Head of caudate nucleus (tissue), 42 donors: ENCODE data around the gene LMO2.
"Not testable (repeated sequence)": the region's sequence is repeated elsewhere in the genome, so short reads cannot be mapped to it uniquely, and the experiment has no call there.

Experiments used
- DNase-seq, 42 donors: peaks; one replicate each; pipeline versions ENCODE4 v3.0.0 to v3.0.0-alpha.2; 2020 to 2021; ENCODE audit warnings: mixed read lengths in 7 of 42
- intact Hi-C: fragments of 100-400 bp; cut with DNase I; formaldehyde crosslinking; loops from one replicate; pipeline ENCODE4 v1.15.0; 2022

Gene LMO2

GRCh38 chr11:33837334-33837733, 54.5 kb downstream of the LMO2 start:
- DNase-seq, intact Hi-C loops: not testable (repeated sequence)

DNA sequence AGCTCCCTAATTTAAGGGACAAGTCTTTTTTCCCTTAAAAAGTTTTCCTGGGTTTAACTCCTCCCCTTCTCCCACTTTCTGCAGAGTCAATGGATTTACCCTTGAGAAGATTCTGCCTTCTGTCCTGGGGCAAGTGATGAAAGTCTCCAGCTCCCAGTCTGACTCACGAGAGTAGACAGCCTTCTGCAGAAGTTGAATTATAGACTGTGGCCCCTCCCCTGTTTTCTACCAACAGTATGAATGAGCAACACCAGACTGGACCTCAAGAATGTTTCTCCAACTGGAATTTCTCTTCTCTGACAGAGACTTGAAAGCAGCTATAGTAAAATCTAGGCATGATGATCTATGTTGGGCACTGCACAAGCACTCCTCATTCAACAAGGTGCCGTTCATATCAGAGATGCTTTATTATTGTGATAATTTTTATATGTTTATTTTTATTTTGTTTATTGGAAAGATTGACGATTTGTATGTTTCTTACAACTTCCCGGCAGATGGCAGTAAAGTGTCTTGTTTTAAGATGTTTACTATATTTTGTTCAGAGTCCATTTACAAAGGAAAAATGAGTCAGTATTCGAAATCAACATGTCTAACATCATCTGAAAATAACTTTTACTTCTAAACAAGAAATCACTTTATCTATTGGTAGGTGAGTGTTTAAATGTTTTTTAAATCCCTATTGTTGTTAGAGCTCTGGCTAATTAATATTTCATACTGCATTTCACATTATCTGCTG, 56.6 kb downstream of the LMO2 start:
- intact Hi-C loops = no loop called here

GRCh38 chr11:33832676-33833075, 59.2 kb downstream of the LMO2 start:
- intact Hi-C loops = no loop called here
- DNase-seq = no peak

More for the DNA sequence above, 56.6 kb downstream of the LMO2 start:
- DNase-seq = peak in 2 of 42 donors; percentile 20 to 41

- intact Hi-C loops = no loop called here
- no peak for DNase-seq
Measured at GRCh38 chr11:33830903-33831648, 60.8 kb downstream of the LMO2 start.

GRCh38 chr11:33829430-33830141, 62.3 kb downstream of the LMO2 start:
- intact Hi-C loops = no loop called here
- peak; percentile 38 to 86 (median 71) for DNase-seq

- intact Hi-C loops = no loop called here
- DNase-seq = peak in 2 of 42 donors; percentile 5 to 43
Measured at GRCh38 chr11:33828604-33829429, 63.1 kb downstream of the LMO2 start.

GRCh38 chr11:33827206-33827605, 64.7 kb downstream of the LMO2 start:
- intact Hi-C loops = no loop called here
- peak in 23 of 42 donors; percentile 19 to 81 (median 42) for DNase-seq

DNA sequence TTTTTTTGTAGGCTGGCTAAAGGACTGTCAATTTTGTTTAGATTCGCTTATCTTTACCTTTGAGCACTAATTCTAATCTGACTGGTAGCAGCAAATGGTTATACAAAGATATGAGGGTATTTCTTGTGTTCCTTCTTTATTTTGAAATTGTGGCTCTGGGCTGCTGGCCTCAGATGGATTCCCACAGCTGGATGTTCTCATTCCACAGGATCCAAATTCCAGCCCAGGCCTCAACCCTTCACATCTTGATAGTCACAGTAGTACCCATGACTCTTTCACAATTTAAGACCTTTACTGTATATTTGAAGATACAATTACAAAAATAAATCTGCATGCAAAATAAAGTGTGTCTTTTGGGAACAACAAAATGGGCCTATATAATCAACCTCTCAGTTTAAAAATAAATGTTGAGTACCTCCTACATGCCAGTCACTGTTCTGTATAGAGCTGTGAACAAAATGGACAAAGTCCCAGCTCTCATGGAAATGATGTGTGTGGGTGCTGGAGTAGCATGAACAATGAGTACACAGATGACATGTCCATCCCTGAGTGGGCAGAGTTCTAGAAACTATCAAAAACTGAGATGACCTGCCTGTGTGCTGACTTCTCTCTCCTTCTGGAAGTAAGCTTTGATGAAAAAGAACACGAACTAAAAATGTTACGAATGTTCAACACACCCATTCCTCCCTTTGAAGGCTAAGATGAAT, 65.9 kb downstream of the LMO2 start:
- intact Hi-C loops = no loop called here
- DNase-seq = no peak

DNA sequence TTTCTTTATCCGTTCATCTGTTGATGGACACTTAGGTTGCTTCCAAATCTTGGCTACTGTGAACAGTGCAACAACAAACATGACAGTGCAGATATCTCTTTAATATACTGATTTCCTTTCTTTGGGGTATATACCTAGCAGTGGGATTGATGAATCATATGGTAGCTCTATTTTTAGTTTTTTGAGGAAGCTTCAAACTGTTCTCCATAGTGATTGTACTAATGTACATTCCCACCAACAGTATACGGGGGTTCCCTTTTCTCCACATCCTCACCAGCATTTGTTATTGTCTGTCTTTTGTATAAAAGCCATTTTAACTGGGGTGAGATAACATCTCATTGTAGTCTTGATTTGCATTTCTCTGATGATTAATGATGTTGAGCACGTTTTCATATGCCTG, 68.9 kb downstream of the LMO2 start:
- DNase-seq, intact Hi-C loops: not testable (repeated sequence)

- intact Hi-C loops = no loop called here
- peak in 38 of 42 donors; percentile 22 to 88 (median 63) for DNase-seq
Measured at GRCh38 chr11:33819278-33820035, 72.4 kb downstream of the LMO2 start.
